Smooth muscle cell (in vitro differentiated cells): ENCODE results near the gene SCIMP. TPM values are rescaled to one million over a fixed set of nuclear protein-coding genes. Genes with fewer than 3 reads are reported as not detected.

Source experiments
- DNase-seq: peaks from one replicate; lab custom pipeline; 2025; ENCODE audit not compliant: unreplicated experiment; lab: John Stamatoyannopoulos, UW
- H2AFZ ChIP-seq: fragments of 200-600 bp; sonication (generic); 2 replicates; pipeline ENCODE4 v1.6.0; 2016; ENCODE audit warnings: antibody characterized with exemption, low read depth, mild to moderate bottlenecking
- H3F3A ChIP-seq: fragments of 200-600 bp; sonication (generic); 2 replicates; pipeline ENCODE4 v1.6.0; 2017; ENCODE audit warnings: antibody characterized with exemption, low read depth
- H3K27ac ChIP-seq: fragments of 200-600 bp; sonication (generic); 2 replicates; pipeline ENCODE4 v1.5.1; 2016; ENCODE audit warnings: low read depth, mild to moderate bottlenecking
- H3K27me3 ChIP-seq: fragments of 200-600 bp; sonication (generic); 2 replicates; pipeline ENCODE4 v1.6.1; 2016; ENCODE audit warnings: low read depth, mild to moderate bottlenecking
- H3K36me3 ChIP-seq: fragments of 200-600 bp; sonication (generic); 2 replicates; pipeline ENCODE4 v1.5.1; 2016; ENCODE audit warnings: low read depth
- H3K4me1 ChIP-seq: fragments of 200-600 bp; sonication (generic); 2 replicates; pipeline ENCODE4 v1.5.1; 2016; ENCODE audit warnings: low read depth
- H3K4me2 ChIP-seq: fragments of 200-600 bp; sonication (generic); 2 replicates; pipeline ENCODE4 v1.6.0; 2016; ENCODE audit warnings: mild to moderate bottlenecking
- H3K4me3 ChIP-seq: fragments of 200-600 bp; sonication (generic); 2 replicates; pipeline ENCODE4 v1.5.1; 2016; ENCODE audit warnings: mild to moderate bottlenecking
- H3K79me2 ChIP-seq: fragments of 200-600 bp; sonication (generic); 2 replicates; pipeline ENCODE4 v1.6.0; 2016; ENCODE audit warnings: low read depth, mild to moderate bottlenecking
- H3K9ac ChIP-seq: fragments of 200-600 bp; sonication (generic); 2 replicates; pipeline ENCODE4 v1.6.0; 2016; ENCODE audit warnings: low read depth
- H3K9me3 ChIP-seq: fragments of 200-600 bp; sonication (generic); replicated peaks from 2 replicates; pipeline ENCODE4 v1.5.1; 2016; ENCODE audit warnings: low read depth
- H4K20me1 ChIP-seq: fragments of 200-600 bp; sonication (generic); 2 replicates; pipeline ENCODE4 v1.6.0; 2016; ENCODE audit warnings: low read depth
- WGBS: methylation state at CpG from one replicate; pipeline ENCODE4 v1.1.7; 2016; ENCODE audit warnings: low lambda C conversion rate; 5-methylcytosine and 5-hydroxymethylcytosine counted together
- polyA plus RNA-seq: library from polyadenylated mRNA; unstranded; fragments of >200 nt; fragmentation: Nextera tagmentation; extraction: Ambion mirVana; gene quantifications from 2 replicates; pipeline ENCODE4 v1.2.1, GENCODE V29; 2016
- total RNA-seq: library from RNA; depleted of rRNA; stranded (reverse); fragments of >200 nt; gene quantifications from 2 replicates; pipeline ENCODE4 v1.2.3, GENCODE V29; 2014
- TF ChIP-seq, protein P1 (sequence below): fragments of 200-600 bp; sonication (generic); IDR thresholded peaks from 2 replicates; pipeline ENCODE4 v1.5.1; 2017; ENCODE audit warnings: borderline replicate concordance, mild to moderate bottlenecking, antibody characterized with exemption; ENCODE audit not compliant: insufficient read depth, poor library complexity, severe bottlenecking

The SCIMP gene
- total and polyA plus RNA-seq, 2 experiments from 2014 or later = 0.07 TPM; not detected in 1

DNA sequence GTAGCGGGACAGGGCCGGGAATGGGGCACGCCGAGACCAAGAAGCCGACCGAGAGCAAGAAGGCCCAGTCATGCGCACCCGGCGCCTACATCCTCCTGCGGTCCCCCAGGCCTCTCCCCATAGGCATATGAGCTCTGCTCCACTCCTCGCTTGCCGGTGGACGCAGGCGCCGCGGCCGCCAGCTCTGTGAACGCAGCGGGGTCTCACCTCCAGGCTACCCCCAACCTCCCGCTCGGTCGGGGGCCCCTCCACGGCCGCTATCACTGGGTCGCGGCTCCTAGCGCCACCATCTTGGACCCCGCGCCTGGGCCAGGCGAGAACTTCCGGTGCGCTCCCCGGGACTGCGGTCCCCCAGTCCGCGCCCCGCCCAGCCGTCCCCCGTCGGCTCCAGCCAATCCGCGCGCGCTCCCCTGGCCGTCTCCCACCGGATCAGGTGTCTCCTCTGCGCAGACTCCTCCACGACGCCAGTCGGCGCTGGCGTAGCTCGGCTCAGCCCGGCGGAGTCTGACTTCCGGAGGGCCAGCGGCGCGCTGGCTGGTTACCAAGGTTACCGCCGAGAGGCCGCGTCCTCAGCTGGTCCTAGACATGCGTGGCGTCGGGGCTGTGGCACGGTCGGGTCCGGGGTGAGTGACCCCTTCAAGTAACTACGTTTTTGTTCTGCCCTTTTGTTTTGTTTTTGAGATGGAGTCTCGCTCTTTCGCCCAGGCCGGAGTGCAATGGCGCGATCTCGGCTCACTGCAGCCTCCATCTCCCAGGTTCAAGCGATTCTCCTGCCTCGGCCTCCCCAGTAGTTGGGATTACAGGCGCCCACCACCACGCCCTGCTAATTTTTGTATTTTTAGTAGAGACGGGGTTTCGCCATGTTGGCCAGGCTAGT lies 42.9 kb downstream of the SCIMP start, which contains the start of gene ZNF594:
Gene ZNF594, minus strand, starts transcription at position 328 of the 877 bp plus-strand sequence. CDS start 7,612 bp downstream, outside the sequence.
- H3K4me1 ChIP-seq = peaks cover 11% of the 10 kb centered on the region
- TF ChIP-seq, protein P1, sequence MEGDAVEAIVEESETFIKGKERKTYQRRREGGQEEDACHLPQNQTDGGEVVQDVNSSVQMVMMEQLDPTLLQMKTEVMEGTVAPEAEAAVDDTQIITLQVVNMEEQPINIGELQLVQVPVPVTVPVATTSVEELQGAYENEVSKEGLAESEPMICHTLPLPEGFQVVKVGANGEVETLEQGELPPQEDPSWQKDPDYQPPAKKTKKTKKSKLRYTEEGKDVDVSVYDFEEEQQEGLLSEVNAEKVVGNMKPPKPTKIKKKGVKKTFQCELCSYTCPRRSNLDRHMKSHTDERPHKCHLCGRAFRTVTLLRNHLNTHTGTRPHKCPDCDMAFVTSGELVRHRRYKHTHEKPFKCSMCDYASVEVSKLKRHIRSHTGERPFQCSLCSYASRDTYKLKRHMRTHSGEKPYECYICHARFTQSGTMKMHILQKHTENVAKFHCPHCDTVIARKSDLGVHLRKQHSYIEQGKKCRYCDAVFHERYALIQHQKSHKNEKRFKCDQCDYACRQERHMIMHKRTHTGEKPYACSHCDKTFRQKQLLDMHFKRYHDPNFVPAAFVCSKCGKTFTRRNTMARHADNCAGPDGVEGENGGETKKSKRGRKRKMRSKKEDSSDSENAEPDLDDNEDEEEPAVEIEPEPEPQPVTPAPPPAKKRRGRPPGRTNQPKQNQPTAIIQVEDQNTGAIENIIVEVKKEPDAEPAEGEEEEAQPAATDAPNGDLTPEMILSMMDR = peak; percentile 58
- WGBS = 13% methylated on average over 66 of the region's 82 CpGs

DNA sequence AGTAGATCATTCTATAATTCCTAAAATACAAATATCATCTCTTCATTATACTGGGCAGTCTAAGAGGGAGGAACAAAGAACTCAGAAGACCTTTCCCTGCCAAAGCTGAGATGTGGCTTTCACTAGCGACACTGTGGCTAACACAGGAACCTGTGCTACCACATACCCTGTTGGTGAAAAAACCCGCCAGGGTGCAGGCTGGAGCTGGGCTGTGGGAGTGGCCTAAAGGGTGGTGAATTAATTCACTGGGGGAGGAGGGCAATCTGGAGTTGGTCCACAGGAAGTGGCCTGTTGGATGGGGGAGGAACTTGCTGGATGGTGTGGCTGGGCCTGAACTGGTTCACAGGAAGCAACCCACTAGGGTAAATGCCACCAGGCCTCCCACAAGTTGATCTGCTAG lies 50.4 kb downstream of the SCIMP start:
- no peaks in the 10 kb centered on the region for H4K20me1 ChIP-seq
- TF ChIP-seq, protein P1 = no peak
- DNase-seq = no peak
- H3K4me1 ChIP-seq = no peaks in the 10 kb centered on the region
- H3K27ac ChIP-seq = no peak overlapping the region
- H2AFZ ChIP-seq = no peak overlapping the region
- peaks cover 53% of the 10 kb centered on the region for H3K9me3 ChIP-seq
- no peak overlapping the region for H3K9ac ChIP-seq
- no peaks in the 10 kb centered on the region for H3K79me2 ChIP-seq
- WGBS = 100% methylated on average over 2 of the region's 2 CpGs
- H3K4me2 ChIP-seq = no peak overlapping the region
- H3K27me3 ChIP-seq = no peaks in the 10 kb centered on the region
- peaks cover 10% of the 10 kb centered on the region for H3F3A ChIP-seq
- peaks cover 34% of the 10 kb centered on the region for H3K36me3 ChIP-seq
- H3K4me3 ChIP-seq = no peak overlapping the region

More for the DNA sequence above, 42.9 kb downstream of the SCIMP start, which contains the start of gene ZNF594:
- DNase-seq = peak; percentile 57
- peaks cover 13% of the 10 kb centered on the region for H3K36me3 ChIP-seq
- peaks cover 17% of the 10 kb centered on the region for H3K79me2 ChIP-seq
- H3K4me2 ChIP-seq = peak within 1 kb of the TSS; percentile 95
- no peaks in the 10 kb centered on the region for H3K9me3 ChIP-seq
- H4K20me1 ChIP-seq = no peaks in the 10 kb centered on the region
- peak within 1 kb of the TSS; percentile 75 for H3K4me3 ChIP-seq
- peaks cover 8% of the 10 kb centered on the region for H3F3A ChIP-seq
- no peak within 1 kb of the TSS for H3K27ac ChIP-seq
- peak within 1 kb of the TSS; percentile 84 for H3K9ac ChIP-seq
- no peaks in the 10 kb centered on the region for H3K27me3 ChIP-seq
- peak within 1 kb of the TSS; percentile 82 for H2AFZ ChIP-seq

DNA sequence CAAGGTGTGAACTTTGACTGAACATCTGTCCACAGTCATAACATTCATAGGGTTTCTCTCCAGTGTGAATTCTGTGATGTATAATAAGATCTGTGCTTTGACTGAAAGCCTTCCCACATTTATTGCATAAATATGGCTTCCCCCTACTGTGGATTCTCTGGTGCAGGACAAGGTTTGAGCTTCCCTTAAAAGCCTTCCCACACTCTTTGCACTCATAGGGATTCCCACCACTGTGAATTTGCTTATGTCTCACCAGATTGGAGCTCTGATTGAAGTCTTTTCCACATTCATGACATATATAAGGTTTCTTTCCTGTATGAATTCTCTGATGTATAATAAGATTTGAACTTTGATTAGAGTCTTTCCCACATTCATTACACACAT lies 51.3 kb downstream of the SCIMP start:
- Histone ChIP-seq H3K4me1 (no peaks in the 10 kb centered on the region), H3K27me3 (no peaks in the 10 kb centered on the region), H3K36me3 (peaks cover 33% of the 10 kb centered on the region), H3K4me3 (no peak overlapping the region), H2AFZ (no peak overlapping the region), H3K79me2 (no peaks in the 10 kb centered on the region), H3K9me3 (peaks cover 61% of the 10 kb centered on the region), H3K27ac (no peak overlapping the region), H3K4me2 (no peak overlapping the region), H4K20me1 (no peaks in the 10 kb centered on the region), H3F3A (peaks cover 10% of the 10 kb centered on the region), H3K9ac (no peak overlapping the region)
- no peak for DNase-seq
- TF ChIP-seq, protein P1 = no peak
